GM19395 (cell line): ENCODE results near the gene POMT1.
"Not testable (repeated sequence)": the region's sequence is repeated elsewhere in the genome, so short reads cannot be mapped to it uniquely, and the experiment has no call there.

Experiments used
- ATAC-seq: cut with Tn5 transposase; IDR thresholded peaks from one replicate; pipeline ENCODE4 v1.9.1; 2021; ENCODE audit warnings: mild to moderate bottlenecking, moderate library complexity; ENCODE audit not compliant: unreplicated experiment

The POMT1 gene, protein sequence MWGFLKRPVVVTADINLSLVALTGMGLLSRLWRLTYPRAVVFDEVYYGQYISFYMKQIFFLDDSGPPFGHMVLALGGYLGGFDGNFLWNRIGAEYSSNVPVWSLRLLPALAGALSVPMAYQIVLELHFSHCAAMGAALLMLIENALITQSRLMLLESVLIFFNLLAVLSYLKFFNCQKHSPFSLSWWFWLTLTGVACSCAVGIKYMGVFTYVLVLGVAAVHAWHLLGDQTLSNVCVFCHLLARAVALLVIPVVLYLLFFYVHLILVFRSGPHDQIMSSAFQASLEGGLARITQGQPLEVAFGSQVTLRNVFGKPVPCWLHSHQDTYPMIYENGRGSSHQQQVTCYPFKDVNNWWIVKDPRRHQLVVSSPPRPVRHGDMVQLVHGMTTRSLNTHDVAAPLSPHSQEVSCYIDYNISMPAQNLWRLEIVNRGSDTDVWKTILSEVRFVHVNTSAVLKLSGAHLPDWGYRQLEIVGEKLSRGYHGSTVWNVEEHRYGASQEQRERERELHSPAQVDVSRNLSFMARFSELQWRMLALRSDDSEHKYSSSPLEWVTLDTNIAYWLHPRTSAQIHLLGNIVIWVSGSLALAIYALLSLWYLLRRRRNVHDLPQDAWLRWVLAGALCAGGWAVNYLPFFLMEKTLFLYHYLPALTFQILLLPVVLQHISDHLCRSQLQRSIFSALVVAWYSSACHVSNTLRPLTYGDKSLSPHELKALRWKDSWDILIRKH

GRCh38 chr9:131502781-131503625 is at the start of gene POMT1:
Gene POMT1, plus strand, starts transcription at chr9:131502918. Its CDS starts 1,301 bp downstream, at chr9:131504219.
- ATAC-seq = peak; percentile 83

- ATAC-seq = no peak
Observed at GRCh38 chr9:131454028-131454427, 48.7 kb upstream of the POMT1 start.

DNA sequence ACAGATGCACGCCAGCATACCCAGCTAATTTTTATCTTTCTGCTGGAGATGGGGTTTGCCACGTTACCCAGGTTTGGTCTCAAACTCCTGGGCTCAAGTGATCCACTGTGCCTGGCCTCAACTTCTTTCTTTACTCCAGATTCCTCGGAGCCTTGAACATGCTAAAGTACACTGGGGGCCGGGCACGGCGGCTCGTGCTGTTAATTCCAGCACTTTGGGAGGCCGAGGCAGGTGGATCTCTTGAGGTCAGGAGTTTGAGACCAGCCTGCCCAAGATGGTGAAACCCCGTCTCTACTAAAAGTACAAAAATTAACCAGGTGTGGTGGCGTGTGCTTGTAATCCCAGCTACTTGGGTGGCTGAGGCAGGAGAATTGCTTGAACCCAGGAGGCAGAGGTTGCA is 47.1 kb upstream of the POMT1 start:
- not testable (repeated sequence) for ATAC-seq

DNA sequence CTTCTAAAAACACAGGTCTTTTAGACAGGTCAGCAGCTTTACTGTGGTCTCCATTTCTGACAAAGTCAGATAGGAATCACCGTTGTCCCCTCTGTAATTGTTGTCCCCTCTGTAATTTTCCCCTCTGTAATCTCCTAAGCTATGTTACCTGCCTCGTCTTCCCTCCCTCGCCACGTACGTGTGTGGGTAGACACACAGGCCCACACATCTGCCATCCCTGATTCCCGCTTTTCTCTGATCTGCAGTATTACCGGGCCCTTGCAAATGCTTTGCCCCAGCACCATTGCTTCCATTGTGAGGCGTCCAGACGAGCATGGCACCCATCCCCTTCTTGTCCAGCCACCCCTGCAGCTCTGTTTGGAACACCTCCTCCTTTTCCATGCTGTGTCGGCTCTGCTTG is 45.0 kb upstream of the POMT1 start:
- no peak for ATAC-seq

- ATAC-seq = no peak
Observed at GRCh38 chr9:131459056-131459455, 43.7 kb upstream of the POMT1 start.

DNA sequence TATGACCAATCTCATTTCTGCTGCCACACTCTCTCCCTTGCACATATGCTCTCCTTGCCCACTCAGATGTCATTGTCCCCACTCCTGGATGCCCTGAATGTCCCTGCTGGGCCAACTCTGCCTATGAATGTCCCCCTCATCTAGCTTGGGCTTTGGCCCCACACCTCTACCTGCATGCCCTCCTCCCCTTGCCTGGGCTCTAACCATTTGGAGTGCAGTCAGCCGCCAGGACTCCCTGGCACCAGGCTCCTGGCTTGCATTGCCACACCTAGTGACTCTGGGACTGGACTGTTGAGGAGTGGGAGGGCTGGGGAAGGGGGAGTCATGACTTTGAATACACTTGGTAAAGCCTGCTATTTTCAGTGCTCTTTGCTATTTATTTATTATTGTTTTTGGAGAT is 41.6 kb upstream of the POMT1 start:
- ATAC-seq = no peak

DNA sequence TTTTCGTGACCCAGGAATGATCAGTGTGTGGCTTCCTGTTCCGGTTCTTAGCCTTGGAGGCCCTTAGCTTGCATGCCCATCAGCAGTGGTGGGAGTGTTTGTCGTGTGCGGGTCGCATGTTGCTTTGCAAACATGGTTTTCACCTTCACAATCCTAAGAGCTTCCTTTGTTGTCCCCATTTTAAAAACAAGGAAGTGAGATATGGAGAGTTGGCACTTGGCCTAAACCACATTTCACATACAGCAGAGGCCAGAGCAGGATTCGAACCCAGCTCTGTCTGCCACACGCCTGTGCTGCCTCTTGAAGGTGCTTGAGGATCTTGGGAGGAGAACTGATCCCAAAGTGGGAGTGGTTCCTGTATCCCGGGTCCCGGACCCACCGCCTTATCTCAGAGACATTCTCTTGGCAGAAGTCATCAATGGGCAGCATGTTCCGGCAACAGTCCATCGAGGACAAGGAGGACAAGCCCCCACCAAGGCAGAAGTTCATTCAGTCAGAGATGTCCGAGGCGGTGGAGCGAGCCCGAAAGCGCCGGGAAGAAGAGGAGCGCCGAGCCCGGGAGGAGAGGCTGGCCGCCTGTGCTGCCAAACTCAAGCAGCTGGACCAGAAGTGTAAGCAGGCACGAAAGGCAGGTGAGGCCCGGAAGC is 38.2 kb upstream of the POMT1 start:
- no peak for ATAC-seq

DNA sequence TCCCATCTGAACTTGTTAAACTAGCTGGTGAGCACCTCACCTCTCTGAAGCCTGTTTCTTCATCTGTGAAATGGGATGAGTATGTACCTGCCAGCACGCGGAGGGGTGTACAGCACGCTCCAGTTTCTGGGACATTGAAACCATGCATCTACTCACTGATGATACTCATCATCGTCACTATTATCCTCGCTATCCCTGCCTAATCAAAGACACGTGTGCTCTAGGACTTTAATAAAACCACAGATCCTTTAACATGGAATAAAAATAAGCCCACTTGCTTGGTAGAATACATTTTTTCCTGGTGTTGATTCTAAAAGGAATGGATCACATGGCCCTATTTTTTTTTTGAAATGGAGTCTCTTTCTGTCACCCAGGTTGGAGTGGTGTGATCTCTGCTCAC is 37.3 kb upstream of the POMT1 start:
- no peak for ATAC-seq

DNA sequence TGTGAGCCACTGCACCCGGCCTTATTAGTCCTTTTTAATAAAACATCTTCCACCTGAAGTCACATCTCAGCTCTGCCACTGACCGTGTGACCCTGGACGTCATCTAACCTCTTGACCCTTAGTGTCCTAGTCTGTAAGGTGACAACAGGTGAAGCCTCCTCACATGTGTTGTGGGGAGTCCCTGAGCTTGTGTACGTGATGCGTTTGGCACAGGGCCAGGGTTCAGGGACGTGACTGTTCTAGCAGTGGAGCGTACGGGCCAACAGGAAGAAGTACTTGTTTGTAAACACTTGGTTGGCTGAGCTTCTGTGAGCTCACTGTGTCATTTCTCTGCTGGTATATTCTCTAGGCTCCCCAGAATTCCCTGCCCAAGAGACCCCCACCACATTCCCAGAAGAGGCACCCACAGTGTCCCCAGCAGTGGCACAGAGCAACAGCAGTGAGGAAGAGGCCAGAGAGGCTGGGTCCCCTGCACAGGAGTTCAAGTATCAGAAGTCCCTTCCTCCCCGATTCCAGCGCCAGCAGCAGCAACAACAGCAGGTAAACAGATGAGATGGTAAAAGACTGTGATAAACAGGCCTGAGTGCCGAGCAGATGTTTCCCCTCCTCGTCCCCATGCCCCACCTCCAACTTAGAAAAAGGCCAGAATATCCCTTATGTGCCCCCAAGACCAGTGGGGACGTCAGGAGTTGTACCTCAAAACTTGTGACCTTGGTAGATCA is 35.3 kb upstream of the POMT1 start:
- ATAC-seq = no peak

DNA sequence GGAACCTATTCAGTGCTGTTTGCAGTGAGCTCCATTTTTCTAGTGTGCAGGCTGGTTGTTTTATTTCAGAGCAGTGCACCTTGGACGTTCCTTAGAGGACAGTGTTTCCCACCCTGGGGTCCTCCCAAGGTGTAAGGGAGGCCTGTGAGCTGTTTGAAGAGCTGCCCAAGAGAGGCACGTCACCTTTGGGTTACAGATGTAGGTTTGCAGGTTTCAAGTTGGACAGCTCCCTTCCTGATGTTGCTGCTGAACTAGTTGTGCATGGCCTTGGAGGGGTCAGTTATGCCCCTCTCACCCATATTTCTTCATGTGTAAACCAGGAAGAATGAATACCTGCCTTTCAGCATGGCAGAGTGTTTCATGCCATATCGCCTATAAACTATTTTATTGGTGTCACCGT is 34.7 kb upstream of the POMT1 start:
- ATAC-seq = no peak

GRCh38 chr9:131469356-131469755 is 33.4 kb upstream of the POMT1 start:
- ATAC-seq = no peak

- no peak for ATAC-seq
Observed at GRCh38 chr9:131469951-131470350, 32.8 kb upstream of the POMT1 start.

GRCh38 chr9:131470581-131470991 is 32.1 kb upstream of the POMT1 start:
- no peak for ATAC-seq

DNA sequence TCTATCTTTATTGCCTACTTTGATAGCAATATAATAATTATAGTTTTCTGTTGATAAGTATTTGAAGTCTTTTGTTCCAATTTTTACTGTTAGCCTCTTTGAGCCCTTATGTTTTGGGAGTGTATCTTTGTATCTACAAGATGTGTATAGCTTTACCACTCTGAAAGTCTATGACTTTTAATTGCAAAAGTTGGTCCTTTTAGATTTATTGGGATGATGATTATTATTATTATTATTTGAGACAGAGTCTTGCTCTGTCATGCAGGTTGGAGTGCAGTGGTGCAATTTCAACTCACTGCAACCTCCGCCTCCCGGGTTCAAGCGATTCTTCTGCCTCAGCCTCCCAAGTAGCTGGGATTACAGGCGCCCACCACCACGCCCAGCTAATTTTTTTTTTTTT is 30.6 kb upstream of the POMT1 start:
- not testable (repeated sequence) for ATAC-seq

DNA sequence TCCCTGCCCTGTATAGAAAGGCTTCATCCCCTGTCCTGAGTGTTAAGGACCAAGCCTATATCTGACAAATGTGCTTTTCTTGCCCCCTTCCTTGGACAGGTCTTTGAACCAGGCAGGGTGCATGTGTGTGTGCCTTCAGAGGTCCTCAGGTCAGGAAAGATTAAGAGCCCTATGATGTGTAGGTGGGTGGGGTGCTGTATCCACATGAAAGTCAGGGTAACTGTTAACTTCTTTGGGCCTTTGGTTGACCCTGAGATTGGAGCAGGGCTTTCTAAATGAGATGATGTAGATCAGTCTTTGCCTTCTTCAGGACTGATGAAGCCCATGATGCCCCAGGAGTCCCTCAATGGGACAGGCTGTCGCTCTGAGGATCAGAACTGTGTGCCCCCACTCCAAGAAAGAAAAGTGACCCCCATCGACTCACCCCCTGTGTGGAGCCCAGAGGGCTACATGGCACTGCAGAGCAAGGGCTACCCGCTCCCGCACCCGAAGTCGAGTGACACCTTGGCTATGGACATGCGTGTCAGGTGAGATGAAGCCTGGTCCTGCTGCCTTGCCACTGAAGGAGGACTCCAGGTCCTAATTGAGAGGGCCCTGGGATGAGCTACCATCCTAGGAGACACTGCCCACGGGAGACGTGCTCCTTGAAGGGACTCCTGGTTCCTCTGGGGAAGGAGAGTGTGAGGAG is 29.4 kb upstream of the POMT1 start:
- no peak for ATAC-seq

DNA sequence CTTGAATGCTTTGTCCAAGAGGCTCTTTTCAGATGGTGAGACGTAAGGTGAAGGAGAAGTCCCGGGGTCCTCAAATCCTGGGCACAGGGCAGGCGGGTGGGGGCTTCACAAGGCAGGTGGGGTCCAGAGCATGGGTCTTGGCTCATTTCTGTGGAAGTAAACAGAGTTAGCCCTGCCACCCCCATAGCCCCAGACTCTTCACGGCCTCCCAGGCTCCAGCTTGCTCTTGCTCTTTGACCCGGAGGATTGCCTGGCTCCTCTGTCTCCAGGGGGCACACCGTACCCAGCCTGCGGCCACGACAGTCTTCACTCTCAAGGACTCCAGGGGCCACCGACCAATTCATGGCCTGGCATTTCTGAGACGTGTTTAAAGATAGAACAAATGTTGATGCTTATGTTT is 28.8 kb upstream of the POMT1 start:
- no peak for ATAC-seq

GRCh38 chr9:131474711-131475110 is 28.0 kb upstream of the POMT1 start:
- no peak for ATAC-seq

GRCh38 chr9:131475111-131475955 is 27.4 kb upstream of the POMT1 start:
- no peak for ATAC-seq
